DND-41 (cell line): ENCODE measurements around the gene EPB41L3.

Experiments
- ATAC-seq: fragments of 200-7000 bp; cut with Tn5 transposase; 3 replicates; pipeline ENCODE4 v1.9.1; 2021; ENCODE audit warnings: low read depth; ENCODE audit not compliant: insufficient read depth
- DNase-seq: peaks from one replicate; pipeline ENCODE4 v3.0.0-alpha.2; 2020
- H2AFZ ChIP-seq: 2 replicates; pipeline ENCODE4 v1.6.0; 2012; ENCODE audit warnings: low read depth, low read length
- H3K27ac ChIP-seq: 2 replicates; pipeline ENCODE4 v1.5.1; 2012; ENCODE audit warnings: low read length, inconsistent platforms
- H3K27me3 ChIP-seq: fragments of 200-600 bp; sonication (generic); 2 replicates; pipeline ENCODE4 v1.6.0; 2012; ENCODE audit warnings: low read length, mild to moderate bottlenecking, inconsistent platforms; ENCODE audit not compliant: insufficient read depth, poor library complexity
- H3K36me3 ChIP-seq: 2 replicates; pipeline ENCODE4 v1.5.1; 2012; ENCODE audit warnings: low read length, inconsistent platforms; ENCODE audit not compliant: insufficient read depth
- H3K4me1 ChIP-seq: 2 replicates; pipeline ENCODE4 v1.5.1; 2012; ENCODE audit warnings: mild to moderate bottlenecking, low read length; ENCODE audit not compliant: insufficient read depth
- H3K4me2 ChIP-seq: 2 replicates; pipeline ENCODE4 v1.6.0; 2012; ENCODE audit warnings: mild to moderate bottlenecking, moderate library complexity, low read length, inconsistent platforms; ENCODE audit not compliant: insufficient read depth
- H3K4me3 ChIP-seq, 2 experiments: fragments of 200-600 bp in 1 of 2; shearing (Covaris generic) in 1 of 2; 2 replicates each; pipeline ENCODE4 v1.5.1; 2012 to 2016; ENCODE audit warnings: inconsistent platforms in 2 of 2, low read length in 2 of 2, mild to moderate bottlenecking in 2 of 2, low read depth in 1 of 2, moderate library complexity in 1 of 2
- H3K79me2 ChIP-seq: 2 replicates; pipeline ENCODE4 v1.6.0; 2012; ENCODE audit warnings: low read length, inconsistent platforms; ENCODE audit not compliant: insufficient read depth
- H3K9ac ChIP-seq: 2 replicates; pipeline ENCODE4 v1.6.0; 2012; ENCODE audit warnings: low read depth, mild to moderate bottlenecking, inconsistent platforms, low read length, moderate library complexity
- H3K9me3 ChIP-seq: 2 replicates; pipeline ENCODE4 v1.5.1; 2012; ENCODE audit warnings: low read length, moderate library complexity, mild to moderate bottlenecking, inconsistent platforms; ENCODE audit not compliant: insufficient read depth, severe bottlenecking
- H4K20me1 ChIP-seq: 2 replicates; pipeline ENCODE4 v1.6.0; 2012; ENCODE audit warnings: low read length; ENCODE audit not compliant: insufficient read depth
- CTCF ChIP-seq: IDR thresholded peaks from 2 replicates; pipeline ENCODE4 v1.5.1; 2012; ENCODE audit warnings: borderline replicate concordance, low read length, moderate library complexity, mild to moderate bottlenecking; ENCODE audit not compliant: poor library complexity, severe bottlenecking; ENCODE audit errors: extremely low read depth
- EZH2 ChIP-seq: IDR thresholded peaks from 3 replicates; pipeline ENCODE4 v1.6.1; 2012; ENCODE audit warnings: borderline replicate concordance, low read depth, mild to moderate bottlenecking, moderate library complexity, low read length, inconsistent platforms; ENCODE audit not compliant: severe bottlenecking

Gene EPB41L3

GRCh38 chr18:5457462-5457957 is 86.3 kb downstream of the EPB41L3 start:
- no peak for DNase-seq
- H3K36me3 ChIP-seq: no peaks in the 10 kb centered on the region
- H3K9ac ChIP-seq: no peak overlapping the region
- no peak for TF ChIP-seq CTCF
- no peak for TF ChIP-seq EZH2
- ATAC-seq: no peak
- no peak overlapping the region for H3K4me2 ChIP-seq
- no peaks in the 10 kb centered on the region for H4K20me1 ChIP-seq
- H3K79me2 ChIP-seq: no peaks in the 10 kb centered on the region
- H3K27me3 ChIP-seq: peaks cover 4% of the 10 kb centered on the region
- no peak overlapping the region for H3K27ac ChIP-seq
- H3K4me1 ChIP-seq: no peaks in the 10 kb centered on the region
- no peaks in the 10 kb centered on the region for H3K9me3 ChIP-seq
- H3K4me3 ChIP-seq: no peak overlapping the region
- no peak overlapping the region for H2AFZ ChIP-seq

- TF ChIP-seq EZH2 (no peak), CTCF (peak; percentile 18)
- no peak overlapping the region for H3K4me3 ChIP-seq
- no peaks in the 10 kb centered on the region for H3K4me1 ChIP-seq
- no peak overlapping the region for H3K27ac ChIP-seq
- no peaks in the 10 kb centered on the region for H3K79me2 ChIP-seq
- peaks cover 4% of the 10 kb centered on the region for H3K27me3 ChIP-seq
- H3K36me3 ChIP-seq: no peaks in the 10 kb centered on the region
- no peak overlapping the region for H3K4me2 ChIP-seq
- no peaks in the 10 kb centered on the region for H3K9me3 ChIP-seq
- H3K9ac ChIP-seq: no peak overlapping the region
- H4K20me1 ChIP-seq: no peaks in the 10 kb centered on the region
- no peak for ATAC-seq
- DNase-seq: no peak
- H2AFZ ChIP-seq: no peak overlapping the region
These were observed 87.0 kb downstream of the EPB41L3 start for GRCh38 chr18:5456577-5457461.

DNA sequence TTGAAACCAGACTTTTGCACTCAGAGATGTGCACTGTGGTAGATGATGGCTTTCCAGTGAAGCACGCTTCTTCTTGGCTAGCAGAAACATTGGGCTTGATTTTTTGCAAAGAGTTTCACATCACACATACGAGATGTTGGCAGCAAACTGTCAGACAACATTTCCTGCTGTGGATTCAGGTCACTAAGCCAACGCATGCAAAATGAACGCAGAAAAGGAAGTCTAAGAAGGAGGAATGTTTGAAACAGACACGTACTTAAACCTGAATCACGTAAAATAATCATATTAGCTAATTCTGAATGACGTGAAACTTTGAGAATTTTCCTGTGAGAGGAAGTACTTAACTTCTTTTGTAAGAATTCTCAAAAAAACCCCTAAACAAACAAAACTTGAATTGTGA is 88.1 kb downstream of the EPB41L3 start:
- Histone ChIP-seq H3K4me3 (no peak overlapping the region), H3K79me2 (no peaks in the 10 kb centered on the region), H2AFZ (no peak overlapping the region), H3K27me3 (peaks cover 4% of the 10 kb centered on the region), H3K9ac (no peak overlapping the region), H3K4me2 (no peak overlapping the region), H3K27ac (no peak overlapping the region), H3K36me3 (no peaks in the 10 kb centered on the region), H3K9me3 (no peaks in the 10 kb centered on the region), H4K20me1 (no peaks in the 10 kb centered on the region), H3K4me1 (no peaks in the 10 kb centered on the region)
- DNase-seq (no peak), ATAC-seq (no peak)
- TF ChIP-seq CTCF (no peak), EZH2 (no peak)
